OCI-LY1 (cell line): ENCODE measurements around the gene ATP8B1.

Experiments used
- H2AFZ ChIP-seq: fragments of 200-600 bp; sonication (generic), shearing (Covaris generic); 2 replicates; pipeline ENCODE4 v1.6.0; 2014; ENCODE audit warnings: antibody characterized with exemption, mild to moderate bottlenecking, low read length
- H3F3A ChIP-seq: fragments of 200-600 bp; sonication (generic), shearing (Covaris generic); 2 replicates; pipeline ENCODE4 v1.6.0; 2014; ENCODE audit warnings: mild to moderate bottlenecking, antibody characterized with exemption, low read length, moderate library complexity; ENCODE audit not compliant: insufficient read depth
- H3K27ac ChIP-seq: fragments of 200-600 bp; sonication (generic); 2 replicates; pipeline ENCODE4 v1.5.1; 2014; ENCODE audit warnings: low read length, mixed run types, mild to moderate bottlenecking, low read depth; ENCODE audit not compliant: poor library complexity, severe bottlenecking
- H3K27me3 ChIP-seq: fragments of 200-600 bp; sonication (generic); 2 replicates; pipeline ENCODE4 v1.6.0; 2014; ENCODE audit warnings: antibody characterized with exemption, mild to moderate bottlenecking, low read length, moderate library complexity; ENCODE audit not compliant: insufficient read depth
- H3K36me3 ChIP-seq: fragments of 200-600 bp; sonication (generic); 2 replicates; pipeline ENCODE4 v1.6.1; 2014; ENCODE audit warnings: mild to moderate bottlenecking, antibody characterized with exemption, low read length, moderate library complexity, mixed read lengths; ENCODE audit not compliant: insufficient read depth
- H3K4me1 ChIP-seq: fragments of 200-600 bp; sonication (generic); 2 replicates; pipeline ENCODE4 v1.5.1; 2014; ENCODE audit warnings: mild to moderate bottlenecking, low read length, moderate library complexity; ENCODE audit not compliant: insufficient read depth, severe bottlenecking
- H3K4me2 ChIP-seq: fragments of 200-600 bp; sonication (generic), shearing (Covaris generic); 2 replicates; pipeline ENCODE4 v1.6.1; 2014; ENCODE audit warnings: low read length
- H3K4me3 ChIP-seq: fragments of 200-600 bp; sonication (generic); 2 replicates; pipeline ENCODE4 v1.5.1; 2014; ENCODE audit warnings: low read length, low read depth, mild to moderate bottlenecking, mixed read lengths; ENCODE audit not compliant: poor library complexity, severe bottlenecking
- H3K79me2 ChIP-seq: fragments of 200-600 bp; shearing (Covaris generic); 2 replicates; pipeline ENCODE4 v1.6.1; 2016; ENCODE audit warnings: mixed run types, low read length, mixed read lengths; ENCODE audit not compliant: insufficient read depth
- H3K9ac ChIP-seq: fragments of 200-600 bp; sonication (generic), shearing (Covaris generic); 2 replicates; pipeline ENCODE4 v1.6.1; 2014; ENCODE audit warnings: mild to moderate bottlenecking, low read length, mixed read lengths
- H3K9me2 ChIP-seq: fragments of 200-600 bp; sonication (generic), shearing (Covaris generic); 2 replicates; pipeline ENCODE4 v1.6.1; 2014; ENCODE audit warnings: low read depth, mild to moderate bottlenecking, low read length, mixed read lengths
- H3K9me3 ChIP-seq: fragments of 200-600 bp; shearing (Covaris generic); 2 replicates; pipeline ENCODE4 v1.6.1; 2014; ENCODE audit warnings: low read length, mixed read lengths
- H4K20me1 ChIP-seq: fragments of 200-600 bp; sonication (generic), shearing (Covaris generic); 2 replicates; pipeline ENCODE4 v1.6.0; 2016; ENCODE audit warnings: mild to moderate bottlenecking, low read length; ENCODE audit not compliant: insufficient read depth
- EZH2 ChIP-seq: fragments of 200-600 bp; sonication (generic), shearing (Covaris generic); IDR thresholded peaks from 2 replicates; pipeline ENCODE4 v1.8.0; 2017; ENCODE audit warnings: borderline replicate concordance, mixed run types, mild to moderate bottlenecking, antibody characterized with exemption, low read length, moderate library complexity, mixed read lengths
- TF ChIP-seq, protein P1 (sequence below): fragments of 200-600 bp; sonication (generic), shearing (Covaris generic); IDR thresholded peaks from 2 replicates; pipeline ENCODE4 v1.5.1; 2017; ENCODE audit warnings: mild to moderate bottlenecking, antibody characterized with exemption, low read length, moderate library complexity, mixed read lengths

Gene ATP8B1

GRCh38 chr18:57809190-57809589 is 6.1 kb upstream of the ATP8B1 start:
- H3K36me3 ChIP-seq: no peaks in the 10 kb centered on the region
- H3K9ac ChIP-seq: no peak overlapping the region
- no peak for TF ChIP-seq EZH2
- TF ChIP-seq, protein P1, sequence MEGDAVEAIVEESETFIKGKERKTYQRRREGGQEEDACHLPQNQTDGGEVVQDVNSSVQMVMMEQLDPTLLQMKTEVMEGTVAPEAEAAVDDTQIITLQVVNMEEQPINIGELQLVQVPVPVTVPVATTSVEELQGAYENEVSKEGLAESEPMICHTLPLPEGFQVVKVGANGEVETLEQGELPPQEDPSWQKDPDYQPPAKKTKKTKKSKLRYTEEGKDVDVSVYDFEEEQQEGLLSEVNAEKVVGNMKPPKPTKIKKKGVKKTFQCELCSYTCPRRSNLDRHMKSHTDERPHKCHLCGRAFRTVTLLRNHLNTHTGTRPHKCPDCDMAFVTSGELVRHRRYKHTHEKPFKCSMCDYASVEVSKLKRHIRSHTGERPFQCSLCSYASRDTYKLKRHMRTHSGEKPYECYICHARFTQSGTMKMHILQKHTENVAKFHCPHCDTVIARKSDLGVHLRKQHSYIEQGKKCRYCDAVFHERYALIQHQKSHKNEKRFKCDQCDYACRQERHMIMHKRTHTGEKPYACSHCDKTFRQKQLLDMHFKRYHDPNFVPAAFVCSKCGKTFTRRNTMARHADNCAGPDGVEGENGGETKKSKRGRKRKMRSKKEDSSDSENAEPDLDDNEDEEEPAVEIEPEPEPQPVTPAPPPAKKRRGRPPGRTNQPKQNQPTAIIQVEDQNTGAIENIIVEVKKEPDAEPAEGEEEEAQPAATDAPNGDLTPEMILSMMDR: no peak
- H3K4me2 ChIP-seq: no peak overlapping the region
- H3K4me1 ChIP-seq: no peaks in the 10 kb centered on the region
- no peak overlapping the region for H2AFZ ChIP-seq
- no peaks in the 10 kb centered on the region for H3K27me3 ChIP-seq
- H3K9me3 ChIP-seq: peaks cover 7% of the 10 kb centered on the region
- H3K9me2 ChIP-seq: no peaks in the 10 kb centered on the region
- H3K79me2 ChIP-seq: no peaks in the 10 kb centered on the region
- no peaks in the 10 kb centered on the region for H4K20me1 ChIP-seq
- no peak overlapping the region for H3K27ac ChIP-seq
- no peaks in the 10 kb centered on the region for H3F3A ChIP-seq
- H3K4me3 ChIP-seq: no peak overlapping the region

GRCh38 chr18:57807336-57808117 is 4.4 kb upstream of the ATP8B1 start:
- Histone ChIP-seq H3K79me2 (no peaks in the 10 kb centered on the region), H3K27me3 (peaks cover 2% of the 10 kb centered on the region; the same call in 1 of the 2 replicates), H2AFZ (no peak overlapping the region), H3K4me2 (no peak overlapping the region), H4K20me1 (no peaks in the 10 kb centered on the region), H3K4me3 (no peak overlapping the region), H3K9me2 (no peaks in the 10 kb centered on the region), H3K27ac (no peak overlapping the region), H3K9me3 (peaks cover 7% of the 10 kb centered on the region; the same call in 1 of the 2 replicates), H3K4me1 (no peaks in the 10 kb centered on the region), H3F3A (no peaks in the 10 kb centered on the region), H3K9ac (no peak overlapping the region), H3K36me3 (no peaks in the 10 kb centered on the region)
- no peak for TF ChIP-seq EZH2
- TF ChIP-seq, protein P1: no peak

GRCh38 chr18:57806978-57807285 is 3.8 kb upstream of the ATP8B1 start:
- H3K9me2 ChIP-seq: no peaks in the 10 kb centered on the region
- H3K4me2 ChIP-seq: no peak overlapping the region
- TF ChIP-seq EZH2: no peak
- peaks cover 6% of the 10 kb centered on the region; the same call in 1 of the 2 replicates for H3K9me3 ChIP-seq
- H3K4me3 ChIP-seq: no peak overlapping the region
- H3K27ac ChIP-seq: no peak overlapping the region
- H3K9ac ChIP-seq: no peak overlapping the region
- no peaks in the 10 kb centered on the region for H4K20me1 ChIP-seq
- no peaks in the 10 kb centered on the region for H3K4me1 ChIP-seq
- H3K79me2 ChIP-seq: no peaks in the 10 kb centered on the region
- peaks cover 5% of the 10 kb centered on the region; the same call in 1 of the 2 replicates for H3K27me3 ChIP-seq
- no peak overlapping the region for H2AFZ ChIP-seq
- no peaks in the 10 kb centered on the region for H3K36me3 ChIP-seq
- no peaks in the 10 kb centered on the region for H3F3A ChIP-seq
